H9 (cell line): ENCODE results near the gene PRKCA. TPM values are rescaled to one million over a fixed set of nuclear protein-coding genes. Genes with fewer than 3 reads are reported as not detected.

Source experiments
- DNase-seq: peaks from one replicate; pipeline ENCODE4 v3.0.0-alpha.2; 2017
- H2AFZ ChIP-seq: one replicate; pipeline ENCODE4 v1.6.1; 2013; ENCODE audit warnings: mild to moderate bottlenecking, low read length, control low read depth, moderate library complexity
- H2AK5ac ChIP-seq: 2 replicates; pipeline ENCODE4 v1.6.1; 2013; ENCODE audit warnings: low read length, control low read depth, mixed read lengths; ENCODE audit not compliant: insufficient read length
- H2BK120ac ChIP-seq: one replicate; pipeline ENCODE4 v1.6.1; 2013; ENCODE audit warnings: low read depth, mild to moderate bottlenecking, low read length, control low read depth, inconsistent platforms; ENCODE audit not compliant: poor library complexity, severe bottlenecking
- H2BK12ac ChIP-seq: 2 replicates; pipeline ENCODE4 v1.6.1; 2013; ENCODE audit warnings: low read length, control low read depth, mixed read lengths, low read depth; ENCODE audit not compliant: insufficient read length
- H2BK15ac ChIP-seq: 2 replicates; pipeline ENCODE4 v1.6.1; 2013; ENCODE audit warnings: low read depth, low read length, control low read depth
- H2BK20ac ChIP-seq: one replicate; pipeline ENCODE4 v1.6.1; 2013; ENCODE audit warnings: low read depth, mild to moderate bottlenecking, low read length, control low read depth, inconsistent platforms; ENCODE audit not compliant: poor library complexity, severe bottlenecking
- H2BK5ac ChIP-seq: 2 replicates; pipeline ENCODE4 v1.6.1; 2013; ENCODE audit warnings: low read length, control low read depth, mixed read lengths; ENCODE audit not compliant: insufficient read length
- H3K14ac ChIP-seq: 2 replicates; pipeline ENCODE4 v1.6.1; 2013; ENCODE audit warnings: low read length, control low read depth; ENCODE audit not compliant: insufficient read depth
- H3K18ac ChIP-seq: 2 replicates; pipeline ENCODE4 v1.6.1; 2013; ENCODE audit warnings: low read depth, mild to moderate bottlenecking, mixed read lengths, low read length, control low read depth; ENCODE audit not compliant: insufficient read length
- H3K23ac ChIP-seq: 2 replicates; pipeline ENCODE4 v1.6.1; 2013; ENCODE audit warnings: low read length, control low read depth, mixed read lengths, low read depth; ENCODE audit not compliant: insufficient read length
- H3K23me2 ChIP-seq: 2 replicates; pipeline ENCODE4 v1.6.1; 2013; ENCODE audit warnings: low read depth, mild to moderate bottlenecking, mixed read lengths, low read length, control low read depth; ENCODE audit not compliant: insufficient read length, poor library complexity, severe bottlenecking
- H3K27ac ChIP-seq: 2 replicates; pipeline ENCODE4 v1.5.1; 2013; ENCODE audit warnings: low read length, control low read depth, mixed read lengths, low read depth; ENCODE audit not compliant: insufficient read length
- H3K27me3 ChIP-seq: 2 replicates; pipeline ENCODE4 v1.6.1; 2013; ENCODE audit warnings: low read length, control low read depth, inconsistent platforms; ENCODE audit not compliant: insufficient read depth
- H3K4ac ChIP-seq: 2 replicates; pipeline ENCODE4 v1.6.1; 2013; ENCODE audit warnings: low read depth, mild to moderate bottlenecking, control low read depth, inconsistent platforms, low read length, moderate library complexity
- H3K4me1 ChIP-seq: 2 replicates; pipeline ENCODE4 v1.6.1; 2013; ENCODE audit warnings: low read length, control low read depth, inconsistent platforms; ENCODE audit not compliant: insufficient read depth
- H3K4me2 ChIP-seq: 2 replicates; pipeline ENCODE4 v1.6.1; 2013; ENCODE audit warnings: low read length, control low read depth, mixed read lengths; ENCODE audit not compliant: insufficient read length, insufficient read depth
- H3K56ac ChIP-seq: 2 replicates; pipeline ENCODE4 v1.6.1; 2013; ENCODE audit warnings: low read depth, mild to moderate bottlenecking, mixed read lengths, low read length, control low read depth; ENCODE audit not compliant: insufficient read length
- H3K79me1 ChIP-seq: 2 replicates; pipeline ENCODE4 v1.6.1; 2013; ENCODE audit warnings: low read depth, mild to moderate bottlenecking, moderate library complexity, low read length, control low read depth, inconsistent platforms; ENCODE audit not compliant: insufficient read depth, poor library complexity, severe bottlenecking
- H3K79me2 ChIP-seq: 2 replicates; pipeline ENCODE4 v1.6.1; 2013; ENCODE audit warnings: low read length, control low read depth, inconsistent platforms; ENCODE audit not compliant: insufficient read depth
- H3K9ac ChIP-seq: 2 replicates; pipeline ENCODE4 v1.6.1; 2013; ENCODE audit warnings: low read length, control low read depth, mixed read lengths; ENCODE audit not compliant: insufficient read length; ENCODE audit errors: extremely low read depth
- H3K9me3 ChIP-seq: one replicate; pipeline ENCODE4 v1.6.1; 2013; ENCODE audit warnings: low read depth, low read length, inconsistent platforms; ENCODE audit not compliant: control insufficient read depth
- H3T11ph ChIP-seq: one replicate; pipeline ENCODE4 v1.6.1; 2013; ENCODE audit warnings: mild to moderate bottlenecking, low read length, control low read depth, inconsistent platforms
- H4K20me1 ChIP-seq: one replicate; pipeline ENCODE4 v1.6.1; 2013; ENCODE audit not compliant: control insufficient read depth, insufficient read length, insufficient read depth
- H4K5ac ChIP-seq: 2 replicates; pipeline ENCODE4 v1.6.1; 2013; ENCODE audit warnings: low read depth, mild to moderate bottlenecking, mixed read lengths, low read length, control low read depth; ENCODE audit not compliant: insufficient read length
- H4K8ac ChIP-seq: replicated peaks from 2 replicates; pipeline ENCODE4 v1.6.1; 2013; ENCODE audit warnings: low read length, control low read depth, mixed read lengths, low read depth; ENCODE audit not compliant: insufficient read length
- H4K91ac ChIP-seq: 2 replicates; pipeline ENCODE4 v1.6.1; 2013; ENCODE audit warnings: low read depth, mild to moderate bottlenecking, moderate library complexity, mixed read lengths, low read length, control low read depth; ENCODE audit not compliant: insufficient read length
- H3K27ac Mint-ChIP-seq, 3 experiments: 2 replicates in 2 of 3; 3 replicates in 1 of 3; pipeline ENCODE4 v1.8.0; 2020 to 2021; ENCODE audit warnings: mixed read lengths in 3 of 3, mild to moderate bottlenecking in 1 of 3, moderate library complexity in 1 of 3
- H3K27me3 Mint-ChIP-seq: 2 replicates; pipeline ENCODE4 v1.8.0; 2021; ENCODE audit warnings: low read depth, mild to moderate bottlenecking, moderate library complexity, mixed read lengths
- H3K36me3 Mint-ChIP-seq, 3 experiments: 2 replicates in 2 of 3; 3 replicates in 1 of 3; pipeline ENCODE4 v1.8.0; 2020 to 2021; ENCODE audit warnings: low read depth in 3 of 3, mixed read lengths in 3 of 3; ENCODE audit not compliant: insufficient read depth in 1 of 3
- H3K4me1 Mint-ChIP-seq, 2 experiments: 2 replicates each; pipeline ENCODE4 v1.8.0; 2020; ENCODE audit warnings: mixed read lengths in 2 of 2
- H3K4me3 Mint-ChIP-seq, 2 experiments: 2 replicates in 1 of 2; 3 replicates in 1 of 2; pipeline ENCODE4 v1.8.0; 2020 to 2021; ENCODE audit warnings: mild to moderate bottlenecking in 2 of 2, mixed read lengths in 2 of 2, moderate library complexity in 1 of 2
- H3K9me3 Mint-ChIP-seq, 2 experiments: 2 replicates in 1 of 2; 3 replicates in 1 of 2; pipeline ENCODE4 v1.8.0; 2020; ENCODE audit warnings: mild to moderate bottlenecking in 2 of 2, mixed read lengths in 2 of 2, moderate library complexity in 1 of 2
- WGBS: extraction: QIAGEN DNeasy Blood & Tissue Kit; methylation state at CpG from one replicate; pipeline ENCODE4 v1.1.7; 2013; ENCODE audit warnings: missing lambda C conversion rate, low lambda C conversion rate, mixed read lengths; ENCODE audit not compliant: insufficient read length; ENCODE audit errors: extremely low coverage; 5-methylcytosine and 5-hydroxymethylcytosine counted together
- total RNA-seq: library from RNA; stranded (reverse); gene quantifications from 2 replicates; pipeline ENCODE4 v1.2.1, GENCODE V29; 2021
- TF ChIP-seq, protein P1 (sequence below): fragments of 200-600 bp; sonication (generic); conservative IDR thresholded peaks from 3 replicates; pipeline ENCODE4 v1.8.0; 2021; ENCODE audit warnings: antibody characterized with exemption, mild to moderate bottlenecking

Gene PRKCA
- total RNA-seq, 1 experiment from 2014 or later = 10.5 TPM

DNA sequence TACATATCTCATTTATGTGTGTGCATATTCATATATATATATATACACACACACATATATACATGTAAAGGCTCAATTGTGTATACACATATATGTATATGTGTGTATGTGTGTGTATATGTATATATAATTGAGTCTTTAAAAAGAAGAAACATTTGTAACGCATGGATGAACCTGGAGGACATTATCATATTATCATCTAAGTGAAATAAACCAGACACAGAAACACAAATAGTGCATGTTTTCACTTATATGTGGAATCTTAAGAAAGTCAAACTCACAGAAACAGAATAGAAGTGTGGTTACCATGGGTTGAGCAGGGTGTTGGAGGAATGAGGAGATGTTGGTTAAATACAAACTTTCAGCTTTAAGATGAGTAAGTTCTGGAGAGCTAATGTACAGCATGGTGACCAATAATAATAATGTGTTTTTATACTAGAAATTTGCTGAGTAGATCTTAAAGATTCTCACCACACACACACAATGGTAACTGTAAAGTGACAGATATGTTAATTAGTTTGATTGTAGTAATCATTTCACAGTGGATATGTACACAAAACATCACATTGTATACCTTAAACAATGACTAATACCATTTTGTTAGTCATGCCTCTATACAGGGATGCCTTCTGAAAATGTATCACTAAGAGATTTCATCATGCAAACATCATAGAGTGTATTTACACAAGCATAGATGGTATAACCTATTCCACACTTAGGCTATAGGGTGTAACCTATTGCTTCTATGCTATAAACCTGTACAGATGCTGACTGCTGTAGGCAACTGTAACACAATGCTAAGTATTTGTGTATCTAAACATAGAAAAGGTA lies 399.9 kb downstream of the PRKCA start:
- peaks cover 0 to 2% of the 10 kb centered on the region in 2 experiments; a peak in 1 of 4 replicates for H3K4me1 Mint-ChIP-seq
- Histone ChIP-seq H3K14ac (no peak overlapping the region), H2AK5ac (no peak overlapping the region), H2BK120ac (no peak overlapping the region), H3K9me3 (no peaks in the 10 kb centered on the region), H4K20me1 (no peaks in the 10 kb centered on the region), H3K9ac (no peak overlapping the region), H2BK20ac (no peak overlapping the region), H3K27me3 (no peaks in the 10 kb centered on the region), H4K8ac (no peak overlapping the region), H3T11ph (no peak overlapping the region), H3K4me2 (no peak overlapping the region), H3K79me2 (no peaks in the 10 kb centered on the region), H3K4me1 (no peaks in the 10 kb centered on the region), H3K27ac (no peak overlapping the region), H2AFZ (no peak overlapping the region), H3K4ac (no peak overlapping the region), H4K91ac (no peak overlapping the region), H2BK5ac (no peak overlapping the region), H3K23me2 (no peaks in the 10 kb centered on the region), H2BK12ac (no peak overlapping the region), H3K18ac (no peak overlapping the region), H3K79me1 (no peaks in the 10 kb centered on the region), H3K56ac (no peak overlapping the region), H4K5ac (no peak overlapping the region), H3K23ac (no peak overlapping the region), H2BK15ac (no peak overlapping the region)
- DNase-seq = no peak
- WGBS = no CpG with 5 or more reads among the region's 1 CpG
- H3K4me3 Mint-ChIP-seq = no peak overlapping the region
- H3K27me3 Mint-ChIP-seq = no peaks in the 10 kb centered on the region
- H3K36me3 Mint-ChIP-seq = peaks cover 0 to 2% (median 0%) of the 10 kb centered on the region in 3 experiments; a peak in 2 of 7 replicates
- H3K27ac Mint-ChIP-seq = no peak overlapping the region
- no peaks in the 10 kb centered on the region for H3K9me3 Mint-ChIP-seq
- TF ChIP-seq, protein P1, sequence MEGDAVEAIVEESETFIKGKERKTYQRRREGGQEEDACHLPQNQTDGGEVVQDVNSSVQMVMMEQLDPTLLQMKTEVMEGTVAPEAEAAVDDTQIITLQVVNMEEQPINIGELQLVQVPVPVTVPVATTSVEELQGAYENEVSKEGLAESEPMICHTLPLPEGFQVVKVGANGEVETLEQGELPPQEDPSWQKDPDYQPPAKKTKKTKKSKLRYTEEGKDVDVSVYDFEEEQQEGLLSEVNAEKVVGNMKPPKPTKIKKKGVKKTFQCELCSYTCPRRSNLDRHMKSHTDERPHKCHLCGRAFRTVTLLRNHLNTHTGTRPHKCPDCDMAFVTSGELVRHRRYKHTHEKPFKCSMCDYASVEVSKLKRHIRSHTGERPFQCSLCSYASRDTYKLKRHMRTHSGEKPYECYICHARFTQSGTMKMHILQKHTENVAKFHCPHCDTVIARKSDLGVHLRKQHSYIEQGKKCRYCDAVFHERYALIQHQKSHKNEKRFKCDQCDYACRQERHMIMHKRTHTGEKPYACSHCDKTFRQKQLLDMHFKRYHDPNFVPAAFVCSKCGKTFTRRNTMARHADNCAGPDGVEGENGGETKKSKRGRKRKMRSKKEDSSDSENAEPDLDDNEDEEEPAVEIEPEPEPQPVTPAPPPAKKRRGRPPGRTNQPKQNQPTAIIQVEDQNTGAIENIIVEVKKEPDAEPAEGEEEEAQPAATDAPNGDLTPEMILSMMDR = no peak
